HG03280 (cell line): ENCODE results near the gene DIS3L2.
"Not testable (repeated sequence)": the region's sequence is repeated elsewhere in the genome, so short reads cannot be mapped to it uniquely, and the experiment has no call there.

Experiments used
- ATAC-seq: cut with Tn5 transposase; IDR thresholded peaks from one replicate; pipeline ENCODE4 v1.9.1; 2021; ENCODE audit warnings: mild to moderate bottlenecking, moderate library complexity; ENCODE audit not compliant: unreplicated experiment

The DIS3L2 gene

GRCh38 chr2:232363064-232363783 lies 401.7 kb downstream of the DIS3L2 start:
- not testable (repeated sequence) for ATAC-seq

- no peak for ATAC-seq
These were observed 402.5 kb downstream of the DIS3L2 start for GRCh38 chr2:232363784-232364615.

GRCh38 chr2:232364806-232365594 lies 403.5 kb downstream of the DIS3L2 start:
- not testable (repeated sequence) for ATAC-seq

- ATAC-seq = peak; percentile 68
These were observed 404.3 kb downstream of the DIS3L2 start for GRCh38 chr2:232365621-232366321.

- not testable (repeated sequence) for ATAC-seq
These were observed 404.9 kb downstream of the DIS3L2 start for GRCh38 chr2:232366461-232366860.

- ATAC-seq = no peak
These were observed 405.5 kb downstream of the DIS3L2 start for GRCh38 chr2:232367016-232367415.

- ATAC-seq = no peak
These were observed 406.2 kb downstream of the DIS3L2 start for GRCh38 chr2:232367591-232368233.

GRCh38 chr2:232368311-232368731 lies 406.8 kb downstream of the DIS3L2 start:
- ATAC-seq = no peak

GRCh38 chr2:232369126-232369951 lies 407.8 kb downstream of the DIS3L2 start:
- ATAC-seq = no peak

GRCh38 chr2:232370007-232370406 lies 408.5 kb downstream of the DIS3L2 start:
- ATAC-seq = not testable (repeated sequence)

- no peak for ATAC-seq
These were observed 411.0 kb downstream of the DIS3L2 start for GRCh38 chr2:232372231-232373208.

- ATAC-seq = no peak
These were observed 412.8 kb downstream of the DIS3L2 start for GRCh38 chr2:232374356-232374755.

- no peak for ATAC-seq
These were observed 413.7 kb downstream of the DIS3L2 start for GRCh38 chr2:232375164-232375563.

- no peak for ATAC-seq
These were observed 414.7 kb downstream of the DIS3L2 start for GRCh38 chr2:232376260-232376659.

- no peak for ATAC-seq
These were observed 415.2 kb downstream of the DIS3L2 start for GRCh38 chr2:232376713-232377112.

GRCh38 chr2:232377319-232377718 lies 415.8 kb downstream of the DIS3L2 start:
- ATAC-seq = no peak

- no peak for ATAC-seq
These were observed 416.6 kb downstream of the DIS3L2 start for GRCh38 chr2:232377841-232378734.
